A549 treated with DMSO at 1 μM for 4 hours (cell line): ENCODE data around the gene GSTCD. TPM values are rescaled to one million over a fixed set of nuclear protein-coding genes. Genes with fewer than 3 reads are reported as not detected.

Experiments used
- total RNA-seq: library from RNA; stranded (reverse); fragments of 200-300 nt; extraction: Qiagen RNA extraction; gene quantifications from 5 replicates; pipeline ENCODE4 v1.2.3, GENCODE V29; 2022; ENCODE audit warnings: low read depth

GSTCD gene
- total RNA-seq, result 5.6 to 8.3 TPM (median 7.2 TPM) in 5 replicates

DNA sequence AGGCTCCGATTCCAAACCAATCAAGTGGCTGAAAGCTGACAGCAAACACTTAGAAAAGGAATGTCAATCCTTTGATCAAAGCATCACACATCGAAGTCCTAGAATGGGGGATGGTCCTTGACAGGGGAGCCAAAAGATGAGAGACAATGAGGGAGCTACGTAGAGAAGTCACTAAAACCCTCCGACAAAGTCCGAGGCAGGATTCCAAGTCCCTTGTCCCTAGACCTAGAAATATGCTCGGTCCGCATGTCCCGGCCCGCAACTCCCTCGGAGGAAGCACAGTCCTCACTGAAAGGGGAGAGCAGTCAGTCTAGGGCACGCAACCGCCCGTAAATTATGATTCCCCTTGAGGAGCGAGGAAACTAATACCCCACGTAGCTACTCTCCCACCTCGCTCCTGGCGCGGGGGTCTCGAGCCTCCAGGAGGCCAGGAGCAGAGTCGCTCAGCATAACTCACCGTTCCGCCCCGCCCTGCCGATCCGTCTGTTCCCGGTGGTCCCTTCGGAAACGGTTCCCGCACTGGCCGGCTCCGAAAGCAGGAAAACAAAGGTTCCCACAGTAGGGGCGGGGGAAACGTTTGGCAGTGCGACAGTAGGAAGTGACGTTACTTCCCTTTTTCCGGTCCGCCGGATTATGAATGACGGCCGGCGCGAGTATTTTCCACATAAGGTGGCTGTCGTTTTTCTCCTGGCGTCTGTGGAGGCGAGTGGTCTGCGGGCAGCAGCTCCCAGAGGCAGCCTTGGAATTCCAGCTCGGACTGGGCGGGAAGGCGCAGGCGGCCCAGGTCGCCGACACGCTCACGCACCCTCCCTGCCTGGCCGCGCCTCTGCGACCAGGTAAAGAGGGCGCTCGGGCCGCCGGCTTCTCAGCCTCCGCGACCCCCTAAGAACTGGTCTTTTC, at the start of gene GSTCD, which contains the start of gene INTS12:
Gene GSTCD, plus strand, starts transcription at position 604 of the 900 bp plus-strand sequence. CDS start 8,830 bp downstream, outside the sequence.
Gene INTS12, minus strand, starts transcription at position 509 of the 900 bp plus-strand sequence. CDS start 8,684 bp downstream, outside the sequence.

GRCh38 chr4:105894660-105895582, 186.3 kb downstream of the GSTCD start, which contains the start of gene NPNT:
Gene NPNT, plus strand, starts transcription at chr4:105895471. Its CDS starts 182 bp downstream, at chr4:105895653.

Other genes starting within 250 kb of the GSTCD start
- 73.9 to 91.2 TPM (median 76.1 TPM) in 5 replicates for gene PPA2, start 234.7 kb upstream of the GSTCD start, total RNA-seq
- not detected in 5 replicates for gene ARHGEF38, start 156.2 kb upstream of the GSTCD start, total RNA-seq
- gene INTS12, start 95 bp upstream of the GSTCD start, total RNA-seq, result 13.1 to 17.3 TPM (median 13.6 TPM) in 5 replicates
- gene NPNT, start 186.7 kb downstream of the GSTCD start, total RNA-seq, result 0.19 to 0.41 TPM (median 0.22 TPM) in 5 replicates